ENCODE measurements around the gene COL4A5. TPM values are rescaled to one million over a fixed set of nuclear protein-coding genes. Genes with fewer than 3 reads are reported as not detected.

Gene COL4A5
- total and polyA plus RNA-seq, 2 of the 13 experiments (the other 11 are each of a cell fraction or from before 2014, with no cell fraction given): 39.5 to 45.5 TPM

DNA sequence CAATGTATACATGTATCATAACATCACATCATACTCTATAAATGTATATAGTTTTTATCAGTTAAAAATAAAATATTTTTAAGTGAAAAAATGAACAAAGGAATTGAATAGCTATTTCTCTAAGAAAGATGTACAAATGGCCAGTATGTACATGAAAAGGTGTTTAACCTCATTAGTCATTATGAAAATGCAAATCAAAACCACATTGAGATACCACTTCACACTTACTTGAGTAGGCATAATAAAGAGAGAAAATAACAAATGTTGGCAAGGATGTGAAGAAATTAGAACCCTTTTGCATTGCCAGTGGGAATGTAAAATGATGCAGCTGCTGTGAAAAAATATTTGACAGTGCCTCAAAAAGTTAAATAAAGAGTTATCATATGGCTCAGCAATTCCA is 201.2 kb downstream of the COL4A5 start:
- POLR2A ChIA-PET: no interaction called here
- no peak overlapping the region for H2AFZ ChIP-seq (ENCODE audit: low read length)
- H3K4me1 ChIP-seq (ENCODE audit: insufficient read depth, low read length): no peaks in the 10 kb centered on the region
- in situ Hi-C loops (cut with HindIII; ENCODE audit: extremely low pct_ligation_motif_present, low pct_unique_long_range_greater_than_20kb): no loop called here
- FAIRE-seq (no peak), ATAC-seq (no peak), DNase-seq (ENCODE audit: low spot score) (no peak)
- no peak overlapping the region for H3K4me2 ChIP-seq (ENCODE audit: low read depth, low read length)
- intact Hi-C loops (cut with micrococcal nuclease; ENCODE audit: unreplicated experiment): no loop called here
- H3K4me3 ChIP-seq (replicated peaks in 1 of 3; ENCODE audit: insufficient read depth in 1 of 3, low read depth in 2 of 3, low read length in 3 of 3): no peak overlapping the region
- TF ChIP-seq PRDM10 (CRISPR knock-in tag; IDR thresholded peaks at IDR 0.05; ENCODE audit: low read depth) (no peak), SIX4 (CRISPR knock-in tag; IDR thresholded peaks at IDR 0.05) (no peak), SRSF4 (IDR thresholded peaks at IDR 0.05; ENCODE audit: low read depth, low read length, poor library complexity, severe bottlenecking) (no peak), RBM39 (IDR thresholded peaks at IDR 0.05; ENCODE audit: low read depth, low read length, poor library complexity, severe bottlenecking) (no peak), KDM1A (CRISPR knock-in tag; IDR thresholded peaks at IDR 0.05) (no peak), CBX1 (IDR thresholded peaks at IDR 0.05; ENCODE audit: low read depth) (no peak), HMGXB3 (CRISPR knock-in tag; IDR thresholded peaks at IDR 0.05; ENCODE audit: borderline replicate concordance) (no peak), ZNF629 (CRISPR knock-in tag; conservative IDR thresholded peaks at IDR 0.05) (no peak), ZNF33B (CRISPR knock-in tag; IDR thresholded peaks at IDR 0.05) (no peak), STAG1 (CRISPR knock-in tag; IDR thresholded peaks at IDR 0.05) (no peak), ZNF496 (CRISPR knock-in tag; IDR thresholded peaks at IDR 0.05; ENCODE audit: insufficient replicate concordance) (no peak), ZNF75D (CRISPR knock-in tag; IDR thresholded peaks at IDR 0.05; ENCODE audit: borderline replicate concordance) (no peak)
- no peaks in the 10 kb centered on the region for H3K27me3 ChIP-seq (ENCODE audit: control insufficient read depth in 1 of 2, insufficient read depth in 2 of 2, low read length in 2 of 2)
- CTCF ChIA-PET (ENCODE audit: low intra/inter-chr PET ratio, low total read pairs): no interaction called here
- no peak overlapping the region for H3K27ac ChIP-seq (ENCODE audit: extremely low read length, insufficient read depth, low read length)
- no peak overlapping the region for H3K9ac ChIP-seq (ENCODE audit: insufficient read depth, low read depth, low read length)
- no peaks in the 10 kb centered on the region for H3K36me3 ChIP-seq (replicated peaks in 1 of 2; ENCODE audit: control insufficient read depth in 1 of 2, insufficient read depth in 2 of 2, low read length in 2 of 2)
- H3K9me3 ChIP-seq (ENCODE audit: low read length): no peaks in the 10 kb centered on the region
- BruUV-seq (replicated peaks): no TSS peak
- no peaks in the 10 kb centered on the region for H3K79me2 ChIP-seq (ENCODE audit: insufficient read depth, low read length)
- H4K20me1 ChIP-seq (ENCODE audit: insufficient read depth, low read length): no peaks in the 10 kb centered on the region

All from HepG2 (cell line).